Measurements from ENCODE around the gene KCNK17.

Gene KCNK17

DNA sequence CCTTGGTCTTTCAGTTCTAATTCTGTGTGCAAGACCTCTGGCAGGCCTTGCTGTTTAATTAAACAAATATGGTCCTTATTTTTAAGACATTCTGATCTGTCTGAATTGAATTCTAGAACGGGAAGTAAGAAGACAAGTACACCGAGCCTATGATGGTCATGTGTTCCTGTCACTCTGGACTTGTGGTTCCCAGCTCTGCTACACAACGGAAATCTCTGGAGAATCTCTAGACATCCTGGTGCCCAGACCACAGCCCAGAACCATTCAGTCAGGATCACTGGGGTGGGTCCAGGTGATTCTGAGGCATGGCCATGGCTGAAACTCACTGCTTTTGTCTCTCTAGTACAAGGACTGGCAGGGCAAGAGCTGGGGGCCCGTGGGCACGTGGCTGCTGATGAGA, 24.2 kb upstream of the KCNK17 start:
- H3K27ac ChIP-seq, result no peak overlapping the region
- TF ChIP-seq, protein P1, sequence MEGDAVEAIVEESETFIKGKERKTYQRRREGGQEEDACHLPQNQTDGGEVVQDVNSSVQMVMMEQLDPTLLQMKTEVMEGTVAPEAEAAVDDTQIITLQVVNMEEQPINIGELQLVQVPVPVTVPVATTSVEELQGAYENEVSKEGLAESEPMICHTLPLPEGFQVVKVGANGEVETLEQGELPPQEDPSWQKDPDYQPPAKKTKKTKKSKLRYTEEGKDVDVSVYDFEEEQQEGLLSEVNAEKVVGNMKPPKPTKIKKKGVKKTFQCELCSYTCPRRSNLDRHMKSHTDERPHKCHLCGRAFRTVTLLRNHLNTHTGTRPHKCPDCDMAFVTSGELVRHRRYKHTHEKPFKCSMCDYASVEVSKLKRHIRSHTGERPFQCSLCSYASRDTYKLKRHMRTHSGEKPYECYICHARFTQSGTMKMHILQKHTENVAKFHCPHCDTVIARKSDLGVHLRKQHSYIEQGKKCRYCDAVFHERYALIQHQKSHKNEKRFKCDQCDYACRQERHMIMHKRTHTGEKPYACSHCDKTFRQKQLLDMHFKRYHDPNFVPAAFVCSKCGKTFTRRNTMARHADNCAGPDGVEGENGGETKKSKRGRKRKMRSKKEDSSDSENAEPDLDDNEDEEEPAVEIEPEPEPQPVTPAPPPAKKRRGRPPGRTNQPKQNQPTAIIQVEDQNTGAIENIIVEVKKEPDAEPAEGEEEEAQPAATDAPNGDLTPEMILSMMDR (IDR thresholded peaks at IDR 0.05), result no peak
- TF ChIP-seq ZFX (IDR thresholded peaks at IDR 0.05; ENCODE audit: borderline replicate concordance), result no peak

DNA sequence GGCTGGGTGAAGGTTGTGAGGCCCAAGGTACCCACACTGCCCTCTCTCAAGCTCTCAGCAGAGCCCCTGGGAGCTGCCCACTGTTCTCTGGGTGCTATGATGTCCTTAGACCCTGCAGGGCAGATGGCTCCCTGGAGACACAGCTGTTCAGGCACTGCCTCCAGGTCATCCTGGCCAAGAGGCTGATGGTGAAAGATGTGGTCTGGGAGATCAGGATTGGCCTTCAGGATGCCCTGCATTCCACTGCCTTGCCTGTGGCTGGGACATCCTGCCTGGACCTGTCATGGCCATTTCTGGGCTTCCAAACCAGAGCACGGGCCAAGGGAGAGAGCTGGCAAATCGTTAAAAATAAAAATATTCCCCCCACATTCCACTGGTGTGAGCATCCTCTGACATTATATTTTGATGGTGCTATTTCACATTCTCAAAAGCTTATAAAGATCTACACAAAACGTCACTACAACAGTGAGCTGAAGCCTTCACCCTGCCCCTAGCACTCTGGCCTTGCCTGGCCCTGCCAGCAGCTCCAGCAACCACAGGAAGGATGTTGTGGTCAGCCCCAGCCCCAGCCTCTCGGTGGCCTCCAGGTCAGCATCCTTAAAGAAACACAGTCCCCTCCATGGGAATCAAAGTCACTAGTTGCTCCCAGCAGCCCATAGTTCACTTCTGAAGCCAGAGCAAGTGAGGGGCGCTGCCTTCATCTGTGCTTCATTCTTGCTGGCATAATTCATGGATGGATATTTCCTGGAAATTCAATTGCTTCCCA, 21.7 kb upstream of the KCNK17 start:
- TF ChIP-seq, protein P1 (IDR thresholded peaks at IDR 0.05), result no peak
- no peak for TF ChIP-seq ZFX (IDR thresholded peaks at IDR 0.05; ENCODE audit: borderline replicate concordance)
- no peak overlapping the region for H3K27ac ChIP-seq

DNA sequence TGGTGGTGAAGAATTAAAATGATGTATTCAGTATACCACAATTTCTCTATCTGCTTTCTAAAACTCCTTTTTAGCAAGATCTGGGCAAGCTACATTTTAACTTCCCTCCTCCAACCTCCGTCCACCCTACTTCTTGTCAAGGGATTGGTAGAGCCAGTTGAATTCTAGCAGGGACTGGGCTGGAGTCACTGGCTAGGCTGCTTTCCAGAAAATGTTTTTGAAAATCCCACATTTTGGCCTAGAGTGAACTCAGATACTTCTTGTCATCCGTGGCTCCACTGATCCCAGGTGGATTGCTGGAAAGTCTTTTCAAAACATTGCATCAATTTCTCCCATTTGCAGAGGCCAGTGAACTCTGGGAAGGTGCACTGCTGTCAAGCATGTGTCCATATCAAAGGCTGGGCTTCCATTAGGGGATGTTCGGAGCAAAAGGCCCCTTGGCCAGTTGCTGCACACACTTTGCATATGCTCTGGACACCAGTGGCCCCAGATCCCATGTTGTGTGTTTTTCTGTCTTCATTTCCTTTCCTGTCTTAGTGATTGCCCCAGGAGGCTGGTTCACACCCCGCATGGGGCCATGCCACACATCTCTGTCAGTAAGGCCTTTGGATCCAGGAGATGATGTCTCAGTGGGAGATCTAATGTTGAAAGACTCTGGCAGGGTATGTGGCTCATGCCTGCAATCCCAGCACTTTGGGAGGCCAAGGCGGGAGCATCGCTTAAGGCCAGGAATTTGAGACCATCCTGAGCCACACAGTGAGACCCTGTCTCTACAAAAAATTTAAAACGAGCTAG, 19.6 kb upstream of the KCNK17 start:
- no peak overlapping the region for H3K27ac ChIP-seq
- TF ChIP-seq, protein P1 (IDR thresholded peaks at IDR 0.05), result no peak

DNA sequence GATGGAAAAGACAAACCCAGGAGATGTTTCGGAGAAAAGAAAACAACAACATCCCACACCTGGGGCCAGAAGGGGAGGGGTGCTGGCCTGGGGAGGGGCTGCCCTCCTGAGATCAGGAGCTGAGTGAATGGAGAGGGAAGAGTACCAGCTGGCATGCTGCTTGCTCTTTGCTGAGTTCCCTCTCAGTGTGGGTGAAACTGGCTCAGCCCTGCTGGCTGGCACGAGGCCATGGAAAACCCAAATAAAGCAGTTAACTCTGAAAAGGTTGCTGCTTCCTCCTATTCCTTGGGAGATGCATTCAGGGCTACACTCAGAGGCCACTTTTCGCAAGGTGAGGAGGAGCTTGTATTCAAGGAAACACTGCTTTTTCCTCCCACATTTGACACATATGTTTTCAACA, 16.3 kb upstream of the KCNK17 start:
- TF ChIP-seq, protein P1 (IDR thresholded peaks at IDR 0.05), result no peak
- TF ChIP-seq ZFX (IDR thresholded peaks at IDR 0.05; ENCODE audit: borderline replicate concordance), result no peak
- no peak overlapping the region for H3K27ac ChIP-seq

DNA sequence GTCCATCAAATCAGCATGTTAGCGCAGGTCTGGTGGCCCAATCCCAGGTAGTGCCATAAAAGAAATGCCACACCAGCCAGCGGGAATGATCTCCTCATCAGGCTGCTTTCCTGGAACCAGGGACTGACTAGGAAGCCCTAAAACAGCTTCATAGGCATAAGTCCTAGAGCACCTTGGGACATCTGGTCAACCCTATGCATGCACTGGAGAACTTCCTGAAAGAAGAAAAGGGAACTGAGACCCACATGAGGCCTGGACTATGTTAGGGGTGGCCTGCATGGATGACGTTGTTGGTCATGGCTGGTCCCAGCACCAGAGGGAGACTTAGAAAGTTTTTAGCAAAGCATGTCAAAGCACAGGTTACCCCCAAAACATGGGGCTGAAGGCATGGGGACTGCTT, 15.8 kb upstream of the KCNK17 start:
- H3K27ac ChIP-seq, result no peak overlapping the region
- no peak for TF ChIP-seq ZFX (IDR thresholded peaks at IDR 0.05; ENCODE audit: borderline replicate concordance)
- TF ChIP-seq, protein P1 (IDR thresholded peaks at IDR 0.05), result no peak

DNA sequence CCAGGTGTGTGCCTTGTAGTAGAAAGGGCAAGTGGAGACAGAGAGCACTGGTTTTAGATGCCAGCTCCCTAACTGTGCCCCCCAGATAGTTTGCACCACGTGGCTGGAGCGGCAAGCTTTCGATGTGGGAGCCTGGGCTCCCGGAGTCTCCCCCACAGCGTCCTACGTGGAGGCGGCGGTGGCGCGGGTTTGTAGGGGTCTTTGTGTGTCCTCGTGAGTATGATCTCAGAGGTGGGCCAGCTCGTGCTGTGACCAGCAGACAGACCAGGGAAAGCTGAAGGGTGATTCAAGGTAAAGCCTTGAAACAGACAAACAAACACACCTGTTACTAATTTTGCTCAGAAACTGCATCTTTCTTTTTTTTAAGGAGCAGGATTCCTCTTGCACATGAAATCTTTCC, 13.8 kb upstream of the KCNK17 start:
- H3K27ac ChIP-seq, result no peak overlapping the region
- no peak for TF ChIP-seq ZFX (IDR thresholded peaks at IDR 0.05; ENCODE audit: borderline replicate concordance)
- TF ChIP-seq, protein P1 (IDR thresholded peaks at IDR 0.05), result no peak

DNA sequence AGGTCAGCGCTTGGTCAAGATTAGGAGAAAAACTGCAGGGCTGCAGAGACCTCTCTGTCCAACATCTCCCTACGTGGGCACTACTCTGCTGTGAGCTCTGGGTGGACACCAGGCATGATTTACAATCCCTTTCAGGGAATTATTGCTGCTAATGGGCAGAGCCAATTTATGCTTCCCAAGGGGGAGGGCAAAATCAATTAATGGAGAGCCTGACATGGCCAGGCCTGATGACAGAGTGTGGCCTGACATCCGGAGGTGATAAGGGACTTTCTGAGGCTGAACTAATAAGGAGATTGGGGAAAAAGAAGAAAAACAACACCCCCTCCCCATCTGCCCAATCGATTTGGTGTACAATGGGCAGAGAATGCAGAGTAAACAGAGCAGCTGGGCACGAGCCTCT, 13.3 kb upstream of the KCNK17 start:
- TF ChIP-seq, protein P1 (IDR thresholded peaks at IDR 0.05), result no peak
- no peak for TF ChIP-seq ZFX (IDR thresholded peaks at IDR 0.05; ENCODE audit: borderline replicate concordance)

More for the DNA sequence above, 13.3 kb upstream of the KCNK17 start:
- no peak overlapping the region for H3K27ac ChIP-seq
